ENCODE results near the gene CLSTN3.

DNA sequence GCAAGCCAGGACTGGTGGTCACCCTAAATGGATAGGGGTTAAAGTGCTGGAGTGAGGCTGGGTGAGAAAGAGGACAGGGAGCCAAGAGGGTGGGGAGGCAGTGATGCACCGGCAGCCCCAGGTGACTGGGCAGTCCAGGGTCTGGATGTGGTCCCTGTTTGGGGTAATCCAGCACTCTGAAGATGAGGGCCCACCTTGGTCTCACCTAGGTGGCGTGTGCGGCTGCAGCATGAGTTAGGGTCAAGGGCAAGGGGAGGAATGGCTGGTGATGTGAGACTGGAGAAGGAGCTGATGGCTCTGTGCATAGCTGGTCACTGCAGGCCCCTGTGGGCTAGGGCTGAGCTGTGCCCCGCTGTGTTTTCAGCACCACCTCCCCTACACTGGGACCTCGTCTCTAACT, 19.5 kb upstream of the CLSTN3 start:
- TF ChIP-seq GATA2 (IDR thresholded peaks at IDR 0.05; ENCODE audit: low read depth, low read length), result no peak
- TF ChIP-seq GATA3 (IDR thresholded peaks at IDR 0.05; ENCODE audit: low read depth, low read length), result no peak
